Measurements from ENCODE around the gene AJM1.

- TF ChIP-seq TAF1 (IDR thresholded peaks at IDR 0.05; ENCODE audit: borderline replicate concordance, low read depth, low read length) (peak; percentile 92), POLR2AphosphoS5 (IDR thresholded peaks at IDR 0.05; ENCODE audit: low read depth, low read length) (peak; percentile 61), POLR2A (IDR thresholded peaks at IDR 0.05; ENCODE audit: low read depth, low read length) (peak; percentile 93)
Measured at GRCh38 chr9:136807281-136808074, 34.8 kb upstream of the AJM1 start, which contains the start of gene RABL6.
